ENCODE measurements around the gene PLRG1.

DNA sequence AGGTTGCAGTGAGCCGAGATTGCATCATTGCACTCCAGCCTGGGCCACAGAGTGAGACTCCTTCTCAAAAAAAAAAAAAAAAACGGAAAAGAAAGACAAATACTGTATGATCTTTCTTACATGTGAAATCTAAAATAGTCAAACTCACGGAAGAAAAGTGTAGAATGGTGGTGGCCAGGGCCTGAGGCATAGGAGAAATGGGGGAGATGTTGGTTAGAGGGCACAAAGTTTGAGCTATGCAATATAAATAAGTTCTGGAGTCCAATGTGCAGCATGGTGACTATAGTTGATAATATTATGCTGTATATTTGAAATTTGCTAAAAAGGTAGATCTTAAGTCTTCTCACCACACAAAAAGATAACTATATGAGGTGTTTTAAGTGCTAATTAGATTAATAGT, 41.7 kb upstream of the PLRG1 start:
- no peak for TF ChIP-seq EP300 (IDR thresholded peaks at IDR 0.05)
- TF ChIP-seq CTCF (IDR thresholded peaks at IDR 0.05), result no peak
